Esophagus muscularis mucosa (tissue), 4 donors: ENCODE results near the gene ARL4C. TPM values are rescaled to one million over a fixed set of nuclear protein-coding genes. Genes with fewer than 3 reads are reported as not detected.

ENCODE experiments used
- DNase-seq: peaks from one replicate; pipeline ENCODE4 v3.0.0-alpha.2; 2017; ENCODE audit errors: extremely low spot score
- H3K27ac ChIP-seq, 4 donors: fragments of 200-600 bp; sonication (generic); replicated peaks in 1 of 4; 1 replicate in 3 of 4; 2 replicates in 1 of 4; pipeline ENCODE4 v1.5.1; 2016 to 2019; ENCODE audit warnings: mild to moderate bottlenecking in 1 of 4
- H3K27me3 ChIP-seq, 4 donors: fragments of 200-600 bp; sonication (generic); one replicate each; pipeline versions ENCODE4 v1.5.1 to v1.6.0; 2016 to 2019
- H3K36me3 ChIP-seq, 4 donors: fragments of 200-600 bp; sonication (generic); one replicate each; pipeline ENCODE4 v1.5.1; 2016 to 2019
- H3K4me1 ChIP-seq, 4 donors: fragments of 200-600 bp; sonication (generic); one replicate each; pipeline ENCODE4 v1.5.1; 2016 to 2019
- H3K4me3 ChIP-seq, 4 donors: fragments of 200-600 bp; sonication (generic); 1 replicate in 2 of 4; 2 replicates in 2 of 4; pipeline ENCODE4 v1.5.1; 2016 to 2019; ENCODE audit warnings: mild to moderate bottlenecking in 4 of 4, moderate library complexity in 1 of 4
- H3K9me3 ChIP-seq, 4 donors: fragments of 200-600 bp; sonication (generic); 1 replicate in 3 of 4; 2 replicates in 1 of 4; pipeline ENCODE4 v1.5.1; 2016 to 2019
- EP300 ChIP-seq: sonication (generic); formaldehyde crosslinking; IDR thresholded peaks from one replicate; pipeline ENCODE4 v1.6.1; 2017; ENCODE audit warnings: antibody characterized with exemption
- POLR2A ChIP-seq: fragments of 450-650 bp; IDR thresholded peaks from one replicate; pipeline ENCODE4 v1.6.1; 2017; ENCODE audit warnings: antibody characterized with exemption, moderate library complexity, mild to moderate bottlenecking, low read depth
- POLR2AphosphoS5 ChIP-seq, 2 donors: sonication (generic); formaldehyde crosslinking; IDR thresholded peaks; one replicate each; pipeline ENCODE4 v1.6.1; 2017; ENCODE audit warnings: antibody characterized with exemption in 2 of 2
- WGBS: methylation state at CpG from one replicate; pipeline ENCODE4 v1.1.5; 2018; 5-methylcytosine and 5-hydroxymethylcytosine counted together
- intact Hi-C: fragments of 100-400 bp; cut with DNase I; formaldehyde crosslinking; loops from one replicate; pipeline ENCODE4 v1.15.1; 2023
- total RNA-seq, 4 donors: library from RNA; depleted of rRNA; stranded (reverse); fragments of >200 nt; gene quantifications; one replicate each; pipeline versions ENCODE4 v1.1.0 to v1.2.1, GENCODE V29; 2016
- TF ChIP-seq, protein P1 (sequence below), 3 experiments: fragments of 200-600 bp in 2 of 3; fragments of 450-650 bp in 1 of 3; sonication (generic) in 2 of 3; IDR thresholded peaks; one replicate each; pipeline ENCODE4 v1.5.1; 2017 to 2019; ENCODE audit warnings: antibody characterized with exemption in 3 of 3, mild to moderate bottlenecking in 2 of 3, moderate library complexity in 1 of 3

The ARL4C gene
- total RNA-seq, 4 donors from 2014 or later, result 3.6 to 16.4 (median 5.4) TPM

DNA sequence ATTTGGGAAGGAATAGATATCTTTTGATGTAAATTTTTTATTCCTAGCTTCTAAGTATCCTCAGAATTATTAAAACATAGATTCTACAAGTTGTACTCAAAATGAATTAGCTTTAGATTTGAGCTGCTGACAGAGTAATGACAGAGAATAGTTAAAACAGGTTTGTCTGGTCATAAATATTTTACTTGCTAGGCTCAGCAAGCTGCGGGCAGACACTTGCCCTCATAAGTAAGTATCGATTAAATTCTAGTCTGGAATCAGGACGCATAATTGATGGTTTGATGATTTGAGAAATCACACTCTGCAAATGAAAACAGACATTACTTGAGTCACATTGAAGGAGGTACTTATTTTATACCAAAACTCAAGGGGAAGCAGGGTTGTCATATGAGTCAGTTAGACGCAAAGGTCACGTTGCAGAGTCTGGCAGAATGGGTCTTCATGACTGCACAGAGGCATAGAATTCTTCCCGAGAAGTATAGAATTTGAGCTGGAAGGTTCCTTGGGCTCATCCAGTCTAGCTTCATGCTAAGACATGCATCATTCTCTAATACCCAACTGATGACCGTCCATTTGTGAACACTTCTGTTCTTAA, 27.5 kb downstream of the ARL4C start:
- Histone ChIP-seq H3K27me3 (peaks cover 0 to 11% (median 0%) of the 10 kb centered on the region in 4 donors), H3K36me3 (no peaks in the 10 kb centered on the region), H3K9me3 (peaks cover 0 to 14% (median 0%) of the 10 kb centered on the region in 4 donors), H3K27ac (no peak overlapping the region), H3K4me3 (no peak overlapping the region), H3K4me1 (no peaks in the 10 kb centered on the region)
- WGBS, result 88% methylated on average over 7 of the region's 7 CpGs
- no peak for TF ChIP-seq POLR2AphosphoS5 (IDR thresholded peaks at IDR 0.05)
- TF ChIP-seq, protein P1, sequence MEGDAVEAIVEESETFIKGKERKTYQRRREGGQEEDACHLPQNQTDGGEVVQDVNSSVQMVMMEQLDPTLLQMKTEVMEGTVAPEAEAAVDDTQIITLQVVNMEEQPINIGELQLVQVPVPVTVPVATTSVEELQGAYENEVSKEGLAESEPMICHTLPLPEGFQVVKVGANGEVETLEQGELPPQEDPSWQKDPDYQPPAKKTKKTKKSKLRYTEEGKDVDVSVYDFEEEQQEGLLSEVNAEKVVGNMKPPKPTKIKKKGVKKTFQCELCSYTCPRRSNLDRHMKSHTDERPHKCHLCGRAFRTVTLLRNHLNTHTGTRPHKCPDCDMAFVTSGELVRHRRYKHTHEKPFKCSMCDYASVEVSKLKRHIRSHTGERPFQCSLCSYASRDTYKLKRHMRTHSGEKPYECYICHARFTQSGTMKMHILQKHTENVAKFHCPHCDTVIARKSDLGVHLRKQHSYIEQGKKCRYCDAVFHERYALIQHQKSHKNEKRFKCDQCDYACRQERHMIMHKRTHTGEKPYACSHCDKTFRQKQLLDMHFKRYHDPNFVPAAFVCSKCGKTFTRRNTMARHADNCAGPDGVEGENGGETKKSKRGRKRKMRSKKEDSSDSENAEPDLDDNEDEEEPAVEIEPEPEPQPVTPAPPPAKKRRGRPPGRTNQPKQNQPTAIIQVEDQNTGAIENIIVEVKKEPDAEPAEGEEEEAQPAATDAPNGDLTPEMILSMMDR (IDR thresholded peaks at IDR 0.05), result no peak
- no peak for TF ChIP-seq EP300
- TF ChIP-seq POLR2A, result no peak
- DNase-seq, result no peak
- intact Hi-C loops, result no loop called here

DNA sequence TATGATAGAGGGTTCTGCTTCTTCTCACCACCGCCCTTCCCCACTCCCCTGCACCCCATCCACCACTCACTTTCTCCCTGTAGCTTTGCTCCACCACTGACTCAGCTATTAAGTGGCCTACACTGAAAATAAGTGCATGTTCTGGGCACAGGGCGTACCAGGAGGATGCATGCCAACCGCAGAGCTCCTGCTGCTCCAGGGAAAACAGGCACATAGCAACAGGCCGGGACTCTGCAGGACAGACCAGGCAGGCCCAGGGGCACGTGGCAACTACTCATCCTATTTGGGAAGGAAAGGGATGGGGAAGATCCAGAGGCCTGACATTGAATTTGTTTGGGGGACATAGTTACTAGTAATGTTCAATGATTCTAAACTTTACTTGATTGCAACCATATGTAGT, 28.4 kb downstream of the ARL4C start:
- H3K9me3 ChIP-seq, result peaks cover 0 to 14% (median 0%) of the 10 kb centered on the region in 4 donors
- H3K4me3 ChIP-seq, result no peak overlapping the region
- no peak overlapping the region for H3K27ac ChIP-seq
- intact Hi-C loops, result no loop called here
- WGBS, result 86% methylated on average over 4 of the region's 5 CpGs
- no peaks in the 10 kb centered on the region for H3K36me3 ChIP-seq
- TF ChIP-seq EP300 (no peak), POLR2AphosphoS5 (IDR thresholded peaks at IDR 0.05) (no peak), POLR2A (no peak)
- TF ChIP-seq, protein P1 (IDR thresholded peaks at IDR 0.05), result no peak
- peaks cover 0 to 11% (median 0%) of the 10 kb centered on the region in 4 donors for H3K27me3 ChIP-seq
- no peaks in the 10 kb centered on the region for H3K4me1 ChIP-seq
- no peak for DNase-seq

DNA sequence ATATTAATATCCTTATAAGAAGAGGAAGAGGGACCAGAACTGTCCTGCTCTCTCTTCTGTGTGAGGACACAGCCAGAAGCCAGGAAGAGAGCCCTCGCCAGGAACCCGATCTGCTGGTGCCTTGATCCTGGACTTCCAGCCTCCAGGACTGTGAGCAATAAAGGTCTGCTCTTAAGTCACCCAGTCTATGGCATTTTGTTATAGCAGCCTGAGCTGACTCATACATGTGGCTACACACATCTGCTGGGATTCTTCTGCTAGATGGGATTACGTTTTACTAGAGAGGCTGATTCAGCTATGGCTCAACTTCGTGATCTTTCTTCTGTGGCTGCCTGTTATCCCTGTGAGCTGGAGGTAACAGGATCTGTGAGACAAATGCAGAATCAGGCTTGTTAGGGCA, 29.6 kb downstream of the ARL4C start:
- Histone ChIP-seq H3K4me1 (no peaks in the 10 kb centered on the region), H3K27ac (no peak overlapping the region), H3K4me3 (no peak overlapping the region), H3K9me3 (peaks cover 0 to 14% (median 0%) of the 10 kb centered on the region in 4 donors), H3K36me3 (no peaks in the 10 kb centered on the region), H3K27me3 (peaks cover 0 to 11% (median 0%) of the 10 kb centered on the region in 4 donors)
- no peak for TF ChIP-seq EP300
- TF ChIP-seq, protein P1 (IDR thresholded peaks at IDR 0.05), result no peak
- no peak for TF ChIP-seq POLR2A
- TF ChIP-seq POLR2AphosphoS5 (IDR thresholded peaks at IDR 0.05), result no peak
- intact Hi-C loops, result no loop called here
- no peak for DNase-seq
- 91% methylated on average over 4 of the region's 4 CpGs for WGBS

DNA sequence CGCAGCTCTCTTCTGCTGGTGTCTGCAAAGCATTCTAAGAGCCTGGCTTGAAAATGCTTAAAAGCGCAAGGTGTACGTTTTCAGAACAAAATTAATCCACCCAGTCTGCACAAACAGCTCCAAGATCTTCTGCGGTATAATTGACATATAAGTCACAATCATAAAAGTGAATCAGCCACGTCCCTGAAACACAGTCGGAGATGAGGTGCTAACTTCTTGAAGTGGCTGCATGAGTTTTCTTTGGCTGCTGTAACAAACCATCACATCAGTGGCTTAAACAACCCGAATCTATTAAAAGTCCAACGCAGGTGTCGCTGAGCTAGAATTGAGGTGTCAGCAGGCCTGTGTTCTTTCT, 32.6 kb downstream of the ARL4C start:
- 89% methylated on average over 9 of the region's 9 CpGs for WGBS
- TF ChIP-seq POLR2A, result no peak
- TF ChIP-seq, protein P1 (IDR thresholded peaks at IDR 0.05), result no peak
- TF ChIP-seq EP300, result no peak
- no peak for TF ChIP-seq POLR2AphosphoS5 (IDR thresholded peaks at IDR 0.05)
- no peak for DNase-seq

More for the DNA sequence above, 32.6 kb downstream of the ARL4C start:
- Histone ChIP-seq H3K36me3 (no peaks in the 10 kb centered on the region), H3K27ac (no peak overlapping the region), H3K4me3 (no peak overlapping the region), H3K9me3 (peaks cover 0 to 6% (median 0%) of the 10 kb centered on the region in 4 donors), H3K4me1 (no peaks in the 10 kb centered on the region), H3K27me3 (peaks cover 0 to 11% (median 0%) of the 10 kb centered on the region in 4 donors)
- intact Hi-C loops, result no loop called here
